HL-60 (cell line): ENCODE measurements around the gene METRNL.

ENCODE experiments used
- GABPA ChIP-seq: IDR thresholded peaks from 2 replicates; pipeline ENCODE4 v1.6.1; 2012; ENCODE audit warnings: low read depth
- POLR2AphosphoS5 ChIP-seq: IDR thresholded peaks from 2 replicates; pipeline ENCODE4 v1.6.1; 2012; ENCODE audit warnings: low read depth
- TF ChIP-seq, protein P1 (sequence below): IDR thresholded peaks from one replicate; pipeline ENCODE4 v1.5.1; 2011; ENCODE audit warnings: low read length, control low read depth, inconsistent platforms; ENCODE audit not compliant: insufficient read depth
- TF ChIP-seq, protein P2 (sequence below): IDR thresholded peaks from 2 replicates; pipeline ENCODE4 v1.6.1; 2012; ENCODE audit warnings: low read depth; ENCODE audit not compliant: insufficient replicate concordance

- TF ChIP-seq, protein P1, sequence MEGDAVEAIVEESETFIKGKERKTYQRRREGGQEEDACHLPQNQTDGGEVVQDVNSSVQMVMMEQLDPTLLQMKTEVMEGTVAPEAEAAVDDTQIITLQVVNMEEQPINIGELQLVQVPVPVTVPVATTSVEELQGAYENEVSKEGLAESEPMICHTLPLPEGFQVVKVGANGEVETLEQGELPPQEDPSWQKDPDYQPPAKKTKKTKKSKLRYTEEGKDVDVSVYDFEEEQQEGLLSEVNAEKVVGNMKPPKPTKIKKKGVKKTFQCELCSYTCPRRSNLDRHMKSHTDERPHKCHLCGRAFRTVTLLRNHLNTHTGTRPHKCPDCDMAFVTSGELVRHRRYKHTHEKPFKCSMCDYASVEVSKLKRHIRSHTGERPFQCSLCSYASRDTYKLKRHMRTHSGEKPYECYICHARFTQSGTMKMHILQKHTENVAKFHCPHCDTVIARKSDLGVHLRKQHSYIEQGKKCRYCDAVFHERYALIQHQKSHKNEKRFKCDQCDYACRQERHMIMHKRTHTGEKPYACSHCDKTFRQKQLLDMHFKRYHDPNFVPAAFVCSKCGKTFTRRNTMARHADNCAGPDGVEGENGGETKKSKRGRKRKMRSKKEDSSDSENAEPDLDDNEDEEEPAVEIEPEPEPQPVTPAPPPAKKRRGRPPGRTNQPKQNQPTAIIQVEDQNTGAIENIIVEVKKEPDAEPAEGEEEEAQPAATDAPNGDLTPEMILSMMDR, result no peak
- TF ChIP-seq, protein P2, sequence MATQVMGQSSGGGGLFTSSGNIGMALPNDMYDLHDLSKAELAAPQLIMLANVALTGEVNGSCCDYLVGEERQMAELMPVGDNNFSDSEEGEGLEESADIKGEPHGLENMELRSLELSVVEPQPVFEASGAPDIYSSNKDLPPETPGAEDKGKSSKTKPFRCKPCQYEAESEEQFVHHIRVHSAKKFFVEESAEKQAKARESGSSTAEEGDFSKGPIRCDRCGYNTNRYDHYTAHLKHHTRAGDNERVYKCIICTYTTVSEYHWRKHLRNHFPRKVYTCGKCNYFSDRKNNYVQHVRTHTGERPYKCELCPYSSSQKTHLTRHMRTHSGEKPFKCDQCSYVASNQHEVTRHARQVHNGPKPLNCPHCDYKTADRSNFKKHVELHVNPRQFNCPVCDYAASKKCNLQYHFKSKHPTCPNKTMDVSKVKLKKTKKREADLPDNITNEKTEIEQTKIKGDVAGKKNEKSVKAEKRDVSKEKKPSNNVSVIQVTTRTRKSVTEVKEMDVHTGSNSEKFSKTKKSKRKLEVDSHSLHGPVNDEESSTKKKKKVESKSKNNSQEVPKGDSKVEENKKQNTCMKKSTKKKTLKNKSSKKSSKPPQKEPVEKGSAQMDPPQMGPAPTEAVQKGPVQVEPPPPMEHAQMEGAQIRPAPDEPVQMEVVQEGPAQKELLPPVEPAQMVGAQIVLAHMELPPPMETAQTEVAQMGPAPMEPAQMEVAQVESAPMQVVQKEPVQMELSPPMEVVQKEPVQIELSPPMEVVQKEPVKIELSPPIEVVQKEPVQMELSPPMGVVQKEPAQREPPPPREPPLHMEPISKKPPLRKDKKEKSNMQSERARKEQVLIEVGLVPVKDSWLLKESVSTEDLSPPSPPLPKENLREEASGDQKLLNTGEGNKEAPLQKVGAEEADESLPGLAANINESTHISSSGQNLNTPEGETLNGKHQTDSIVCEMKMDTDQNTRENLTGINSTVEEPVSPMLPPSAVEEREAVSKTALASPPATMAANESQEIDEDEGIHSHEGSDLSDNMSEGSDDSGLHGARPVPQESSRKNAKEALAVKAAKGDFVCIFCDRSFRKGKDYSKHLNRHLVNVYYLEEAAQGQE, result no peak
- TF ChIP-seq POLR2AphosphoS5, result no peak
- TF ChIP-seq GABPA, result no peak
These were observed 15.6 kb downstream of the METRNL start for GRCh38 chr17:83095016-83095415.
